AG10803 (cell line): ENCODE results near the gene RELN.

Source experiments
- DNase-seq: peaks from one replicate; pipeline ENCODE4 v3.0.0; 2010; ENCODE audit warnings: low read depth
- H3K4me3 ChIP-seq: 2 replicates; pipeline ENCODE4 v1.5.1; 2011; ENCODE audit warnings: mild to moderate bottlenecking, low read length, control low read depth
- CTCF ChIP-seq: conservative IDR thresholded peaks from 2 replicates; pipeline ENCODE4 v1.5.1; 2011; ENCODE audit warnings: mild to moderate bottlenecking, low read length, control low read depth, inconsistent platforms

RELN gene

GRCh38 chr7:103560136-103560535 lies 429.3 kb downstream of the RELN start:
- no peak for TF ChIP-seq CTCF
- no peak for DNase-seq
- no peak overlapping the region for H3K4me3 ChIP-seq

GRCh38 chr7:103551016-103551415 lies 438.4 kb downstream of the RELN start:
- no peak for TF ChIP-seq CTCF

GRCh38 chr7:103549786-103550185 lies 439.7 kb downstream of the RELN start:
- no peak overlapping the region for H3K4me3 ChIP-seq
- DNase-seq, result no peak
- no peak for TF ChIP-seq CTCF

More at GRCh38 chr7:103551016-103551415, 438.4 kb downstream of the RELN start:
- H3K4me3 ChIP-seq, result no peak overlapping the region
- no peak for DNase-seq

GRCh38 chr7:103547451-103548284 lies 441.8 kb downstream of the RELN start:
- no peak for DNase-seq
- no peak overlapping the region for H3K4me3 ChIP-seq
- no peak for TF ChIP-seq CTCF

- TF ChIP-seq CTCF, result no peak
- no peak overlapping the region for H3K4me3 ChIP-seq
- DNase-seq, result no peak
These were observed 447.0 kb downstream of the RELN start for GRCh38 chr7:103542470-103542869.

GRCh38 chr7:103541947-103542346 lies 447.5 kb downstream of the RELN start:
- TF ChIP-seq CTCF, result no peak
- no peak overlapping the region for H3K4me3 ChIP-seq
- DNase-seq, result no peak

GRCh38 chr7:103541026-103541425 lies 448.4 kb downstream of the RELN start:
- no peak for TF ChIP-seq CTCF
- DNase-seq, result no peak
- no peak overlapping the region for H3K4me3 ChIP-seq
